SK-N-SH (cell line): ENCODE data around the gene FAM3B.

ENCODE experiments used
- EP300 ChIP-seq, 2 experiments: IDR thresholded peaks; 2 replicates each; pipeline versions ENCODE4 v1.4.0 to v1.6.1; 2012; ENCODE audit warnings: borderline replicate concordance in 1 of 2, low read depth in 1 of 2, low read length in 1 of 2
- JUND ChIP-seq: IDR thresholded peaks from 2 replicates; pipeline ENCODE4 v1.4.0; 2012
- MEF2A ChIP-seq: IDR thresholded peaks from 2 replicates; pipeline ENCODE4 v1.4.0; 2012; ENCODE audit warnings: low read depth, borderline replicate concordance
- POLR2AphosphoS5 ChIP-seq: IDR thresholded peaks from 2 replicates; pipeline ENCODE4 v1.6.1; 2012; ENCODE audit warnings: low read depth, low read length
- SIN3A ChIP-seq: IDR thresholded peaks from 2 replicates; pipeline ENCODE4 v1.6.1; 2012; ENCODE audit warnings: low read depth, mild to moderate bottlenecking, low read length, moderate library complexity, borderline replicate concordance
- TAF1 ChIP-seq: IDR thresholded peaks from 2 replicates; pipeline ENCODE4 v1.6.1; 2012; ENCODE audit warnings: low read depth, mild to moderate bottlenecking, low read length, moderate library complexity, borderline replicate concordance
- YY1 ChIP-seq: IDR thresholded peaks from 2 replicates; pipeline ENCODE4 v1.4.0; 2012; ENCODE audit warnings: low read depth, mild to moderate bottlenecking
- TF ChIP-seq, protein P1 (sequence below): fragments of 200-600 bp; sonication (generic); IDR thresholded peaks from 2 replicates; pipeline ENCODE4 v1.6.1; 2017; ENCODE audit warnings: antibody characterized with exemption, mild to moderate bottlenecking, moderate library complexity
- TF ChIP-seq, protein P2 (sequence below): IDR thresholded peaks from 2 replicates; pipeline ENCODE4 v1.4.0; 2012; ENCODE audit warnings: low read depth
- TF ChIP-seq, protein P3 (sequence below): IDR thresholded peaks from 2 replicates; pipeline ENCODE4 v1.4.0; 2012; ENCODE audit warnings: low read depth, borderline replicate concordance

DNA sequence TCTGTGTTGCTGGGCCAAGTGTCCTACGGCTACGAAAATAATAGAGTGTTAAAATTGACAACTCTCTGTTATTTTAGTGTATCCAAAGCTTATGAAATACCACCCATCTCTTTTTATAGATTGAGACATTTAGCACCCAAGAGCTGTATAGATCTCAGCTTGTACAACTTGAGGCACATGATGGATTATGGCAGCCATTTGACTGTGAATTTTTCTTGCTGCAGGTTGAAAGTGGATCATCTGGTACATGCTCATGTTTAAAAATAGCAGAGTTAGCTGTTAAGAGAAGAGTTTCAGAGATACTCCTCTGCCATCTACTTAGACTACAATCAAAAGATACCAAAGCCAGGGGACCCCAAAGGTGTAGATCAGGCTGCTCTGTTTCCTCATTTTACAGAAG is 49.3 kb upstream of the FAM3B start:
- TF ChIP-seq YY1 (no peak), TAF1 (no peak), POLR2AphosphoS5 (no peak), SIN3A (no peak), EP300 (IDR thresholded peaks at IDR 0.05; ENCODE audit: borderline replicate concordance in 1 of 2, low read depth in 1 of 2, low read length in 1 of 2) (no peak), JUND (no peak), MEF2A (no peak)
- TF ChIP-seq, protein P1, sequence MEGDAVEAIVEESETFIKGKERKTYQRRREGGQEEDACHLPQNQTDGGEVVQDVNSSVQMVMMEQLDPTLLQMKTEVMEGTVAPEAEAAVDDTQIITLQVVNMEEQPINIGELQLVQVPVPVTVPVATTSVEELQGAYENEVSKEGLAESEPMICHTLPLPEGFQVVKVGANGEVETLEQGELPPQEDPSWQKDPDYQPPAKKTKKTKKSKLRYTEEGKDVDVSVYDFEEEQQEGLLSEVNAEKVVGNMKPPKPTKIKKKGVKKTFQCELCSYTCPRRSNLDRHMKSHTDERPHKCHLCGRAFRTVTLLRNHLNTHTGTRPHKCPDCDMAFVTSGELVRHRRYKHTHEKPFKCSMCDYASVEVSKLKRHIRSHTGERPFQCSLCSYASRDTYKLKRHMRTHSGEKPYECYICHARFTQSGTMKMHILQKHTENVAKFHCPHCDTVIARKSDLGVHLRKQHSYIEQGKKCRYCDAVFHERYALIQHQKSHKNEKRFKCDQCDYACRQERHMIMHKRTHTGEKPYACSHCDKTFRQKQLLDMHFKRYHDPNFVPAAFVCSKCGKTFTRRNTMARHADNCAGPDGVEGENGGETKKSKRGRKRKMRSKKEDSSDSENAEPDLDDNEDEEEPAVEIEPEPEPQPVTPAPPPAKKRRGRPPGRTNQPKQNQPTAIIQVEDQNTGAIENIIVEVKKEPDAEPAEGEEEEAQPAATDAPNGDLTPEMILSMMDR, result no peak
- TF ChIP-seq, protein P2, sequence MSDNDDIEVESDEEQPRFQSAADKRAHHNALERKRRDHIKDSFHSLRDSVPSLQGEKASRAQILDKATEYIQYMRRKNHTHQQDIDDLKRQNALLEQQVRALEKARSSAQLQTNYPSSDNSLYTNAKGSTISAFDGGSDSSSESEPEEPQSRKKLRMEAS, result no peak
- TF ChIP-seq, protein P3, sequence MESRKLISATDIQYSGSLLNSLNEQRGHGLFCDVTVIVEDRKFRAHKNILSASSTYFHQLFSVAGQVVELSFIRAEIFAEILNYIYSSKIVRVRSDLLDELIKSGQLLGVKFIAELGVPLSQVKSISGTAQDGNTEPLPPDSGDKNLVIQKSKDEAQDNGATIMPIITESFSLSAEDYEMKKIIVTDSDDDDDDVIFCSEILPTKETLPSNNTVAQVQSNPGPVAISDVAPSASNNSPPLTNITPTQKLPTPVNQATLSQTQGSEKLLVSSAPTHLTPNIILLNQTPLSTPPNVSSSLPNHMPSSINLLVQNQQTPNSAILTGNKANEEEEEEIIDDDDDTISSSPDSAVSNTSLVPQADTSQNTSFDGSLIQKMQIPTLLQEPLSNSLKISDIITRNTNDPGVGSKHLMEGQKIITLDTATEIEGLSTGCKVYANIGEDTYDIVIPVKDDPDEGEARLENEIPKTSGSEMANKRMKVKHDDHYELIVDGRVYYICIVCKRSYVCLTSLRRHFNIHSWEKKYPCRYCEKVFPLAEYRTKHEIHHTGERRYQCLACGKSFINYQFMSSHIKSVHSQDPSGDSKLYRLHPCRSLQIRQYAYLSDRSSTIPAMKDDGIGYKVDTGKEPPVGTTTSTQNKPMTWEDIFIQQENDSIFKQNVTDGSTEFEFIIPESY, result no peak
